ENCODE data around the gene SVBP. TPM values are rescaled to one million over a fixed set of nuclear protein-coding genes. Genes with fewer than 3 reads are reported as not detected.
A peak's percentile ranks its signal among the peaks of the same experiment; 100 is the strongest.
"Not testable (repeated sequence)": the region's sequence is repeated elsewhere in the genome, so short reads cannot be mapped to it uniquely, and the experiment has no call there.

The SVBP gene, protein sequence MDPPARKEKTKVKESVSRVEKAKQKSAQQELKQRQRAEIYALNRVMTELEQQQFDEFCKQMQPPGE
- polyA plus RNA-seq (ENCODE audit: low read depth in 6 of 6), result 10 to 100 TPM; 51.0 to 73.2 (median 65.8) TPM

DNA sequence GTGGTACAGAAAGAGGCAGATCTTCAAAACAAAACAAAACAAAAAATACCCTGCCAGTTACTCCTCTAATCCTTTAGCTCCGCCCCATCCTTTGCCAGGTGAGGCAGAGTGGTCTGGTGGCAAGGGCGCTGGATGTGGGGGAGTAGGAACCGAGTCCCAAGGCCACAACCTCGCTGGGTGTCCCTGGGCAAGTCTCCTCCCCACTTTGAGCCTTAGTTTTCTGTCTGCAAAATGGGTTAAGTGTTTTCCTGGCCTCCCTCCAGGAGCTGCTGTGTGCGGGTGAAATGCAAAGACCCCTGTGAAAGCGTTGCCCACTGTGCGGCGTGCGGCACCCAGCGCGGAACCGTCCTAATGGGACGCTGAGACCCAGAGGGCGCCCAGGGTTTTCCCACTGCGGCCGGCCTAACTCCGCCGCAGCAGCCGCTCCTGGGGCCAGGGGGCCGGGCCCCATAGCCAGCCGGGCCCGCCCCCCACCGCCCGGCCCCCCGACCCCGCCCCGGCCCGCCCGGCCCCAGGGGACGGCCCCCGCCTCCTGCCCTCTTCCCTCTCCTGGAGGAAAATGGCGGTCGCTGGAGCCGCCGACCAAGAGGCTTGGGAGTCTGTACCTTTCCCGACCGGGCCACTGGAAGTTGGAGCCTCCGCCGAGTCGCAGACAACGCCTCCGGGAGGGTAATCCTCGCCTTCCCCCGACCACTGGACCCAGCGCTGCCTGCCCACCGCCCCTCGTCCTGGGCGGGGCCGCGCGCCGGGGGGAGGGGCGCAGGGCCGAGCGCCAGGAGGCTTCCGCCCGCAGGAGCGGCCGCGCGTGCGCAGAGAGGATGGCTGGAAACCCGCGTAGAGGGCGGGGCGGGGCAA, at the start of gene SVBP, which contains the start of gene ERMAP:
Gene SVBP (minus strand): TSS at position 813 of the 855 bp plus-strand sequence. CDS start 853 bp downstream, outside the sequence.
Gene ERMAP (plus strand): TSS at position 538 of the 855 bp plus-strand sequence. CDS start 13,327 bp downstream, outside the sequence.
- peak; percentile 78 to 82 for ATAC-seq (ENCODE audit: low read depth in 2 of 2)
- H3K4me3 Mint-ChIP-seq, result peak within 1 kb of the TSS; percentile 73 to 93 (median 86)
- H3K36me3 Mint-ChIP-seq, result no peaks in the 10 kb centered on the region
- H3K9me3 Mint-ChIP-seq, result no peaks in the 10 kb centered on the region
- H3K27me3 Mint-ChIP-seq, result no peaks in the 10 kb centered on the region
- DNase-seq, result peak; percentile 94
- H3K27ac Mint-ChIP-seq, result peak within 1 kb of the TSS; percentile 47 to 94 (median 78)
- H3K4me1 Mint-ChIP-seq, result peaks cover 12 to 24% (median 20%) of the 10 kb centered on the region in 3 donors

DNA sequence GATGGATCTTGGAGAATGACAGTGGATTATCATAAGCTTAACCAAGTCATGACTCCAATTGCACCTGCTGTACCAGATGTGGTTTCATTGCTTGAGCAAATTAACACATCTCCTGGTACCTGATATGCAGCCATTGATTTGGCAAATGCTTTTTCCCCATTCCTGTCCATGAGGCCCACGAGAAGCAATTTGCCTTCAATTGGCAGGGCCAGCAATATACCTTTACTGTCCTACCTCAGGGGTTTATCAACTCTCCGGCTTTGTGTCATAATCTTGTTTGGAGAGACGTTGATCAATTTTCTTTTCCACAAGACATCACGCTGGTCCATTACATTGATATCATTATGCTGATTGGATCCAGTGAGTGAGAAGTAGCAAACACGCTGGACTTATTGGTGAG, 49.4 kb upstream of the SVBP start:
- H3K9me3 Mint-ChIP-seq, result peaks cover 0 to 6% (median 2%) of the 10 kb centered on the region in 7 donors
- no peaks in the 10 kb centered on the region for H3K4me1 Mint-ChIP-seq
- no peak for ATAC-seq (ENCODE audit: low read depth in 2 of 2)
- DNase-seq, result no peak
- no peak overlapping the region for H3K4me3 Mint-ChIP-seq
- H3K36me3 Mint-ChIP-seq, result no peaks in the 10 kb centered on the region
- H3K27me3 Mint-ChIP-seq, result peaks cover 17 to 20% (median 20%) of the 10 kb centered on the region in 3 donors
- H3K27ac Mint-ChIP-seq, result no peak overlapping the region

DNA sequence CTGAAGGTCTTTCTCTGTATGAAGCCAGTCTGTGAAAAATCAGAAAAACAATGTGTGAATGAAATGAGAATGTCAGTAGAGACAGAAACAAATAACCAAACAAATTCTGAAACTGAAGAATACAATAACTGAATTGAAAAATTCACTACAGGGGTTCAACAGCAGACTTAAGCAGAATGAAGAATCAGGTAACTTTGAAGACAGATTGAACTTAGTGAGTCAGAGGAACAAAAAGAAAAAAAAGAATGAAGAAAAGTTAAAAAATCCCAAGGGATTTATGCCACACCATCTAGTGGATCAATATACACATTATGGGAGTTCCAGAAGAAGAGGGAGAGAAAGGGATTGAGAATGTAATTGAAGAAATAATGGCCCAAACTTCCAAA, 43.8 kb upstream of the SVBP start:
- Mint-ChIP-seq H3K4me3 (peak overlapping the region in 2 of 8 donors; percentile 34 to 36), H3K27me3 (peaks cover 27 to 42% (median 28%) of the 10 kb centered on the region in 3 donors), H3K27ac (no peak overlapping the region), H3K36me3 (peaks cover 0 to 19% of the 10 kb centered on the region in 2 donors), H3K4me1 (peaks cover 0 to 8% (median 7%) of the 10 kb centered on the region in 3 donors), H3K9me3 (peaks cover 10 to 21% (median 11%) of the 10 kb centered on the region in 7 donors)
- DNase-seq (no peak), ATAC-seq (ENCODE audit: low read depth in 2 of 2) (no peak)

DNA sequence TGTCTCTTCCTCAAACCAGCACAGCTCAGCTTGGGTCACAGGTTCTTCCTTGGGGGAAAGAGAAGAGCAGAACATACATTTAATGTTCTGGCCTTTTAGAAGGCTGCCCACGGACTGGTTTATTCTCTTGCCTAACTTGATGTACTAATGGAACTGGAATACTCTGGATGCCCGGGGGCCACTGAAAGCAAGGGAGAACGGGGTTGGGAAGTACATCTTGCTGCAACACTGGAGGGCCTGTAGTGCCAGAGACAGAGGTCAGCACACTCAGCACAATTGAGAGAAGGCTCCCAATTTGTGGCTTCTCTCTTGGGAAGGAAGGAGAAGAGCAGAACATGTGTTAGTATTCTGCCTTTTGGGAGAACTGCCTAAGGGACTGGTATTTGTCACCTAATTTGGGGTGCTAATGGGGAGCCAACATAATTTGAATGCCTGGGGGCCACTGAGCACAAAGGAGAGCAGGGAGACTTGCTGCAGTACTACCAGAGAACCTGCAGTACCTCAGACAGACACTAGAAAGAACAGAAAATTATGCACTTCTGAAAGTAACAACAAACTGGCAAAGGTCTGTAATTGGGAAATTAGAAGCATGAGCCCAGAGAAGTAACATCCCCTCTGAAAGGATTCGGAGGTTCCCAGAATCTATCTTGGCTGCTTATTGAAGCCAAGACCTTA, 43.3 kb upstream of the SVBP start:
- peaks cover 10 to 21% (median 11%) of the 10 kb centered on the region in 7 donors for H3K9me3 Mint-ChIP-seq
- H3K27me3 Mint-ChIP-seq, result peaks cover 24 to 42% (median 27%) of the 10 kb centered on the region in 3 donors
- ATAC-seq (ENCODE audit: low read depth in 2 of 2) (no peak), DNase-seq (no peak)
- H3K4me3 Mint-ChIP-seq, result peak overlapping the region in 1 of 8 donors; percentile 25
- peaks cover 0 to 19% of the 10 kb centered on the region in 2 donors for H3K36me3 Mint-ChIP-seq
- peaks cover 0 to 8% (median 7%) of the 10 kb centered on the region in 3 donors for H3K4me1 Mint-ChIP-seq
- no peak overlapping the region for H3K27ac Mint-ChIP-seq

DNA sequence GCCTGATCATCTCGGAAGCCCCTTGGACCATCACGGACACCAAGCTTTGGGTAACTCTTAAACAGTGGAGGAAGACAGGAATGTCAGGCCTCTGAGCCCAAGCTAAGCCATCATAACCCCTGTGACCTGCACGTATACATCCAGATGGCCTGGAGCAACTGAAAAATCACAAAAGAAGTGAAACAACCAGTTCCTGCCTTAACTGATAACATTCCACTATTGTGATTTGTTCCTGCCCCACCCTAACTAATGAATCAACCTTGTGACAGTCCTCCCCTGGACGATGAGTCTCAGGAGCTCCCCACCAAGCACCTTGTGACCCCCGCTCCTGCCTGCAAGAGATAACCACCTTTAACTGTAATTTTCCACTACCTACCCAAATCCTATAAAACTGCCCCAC, 42.2 kb upstream of the SVBP start:
- Mint-ChIP-seq H3K27me3 (peaks cover 21 to 42% (median 27%) of the 10 kb centered on the region in 3 donors), H3K36me3 (peaks cover 0 to 19% of the 10 kb centered on the region in 2 donors), H3K9me3 (peaks cover 10 to 21% (median 11%) of the 10 kb centered on the region in 7 donors), H3K4me1 (peaks cover 0 to 14% (median 7%) of the 10 kb centered on the region in 3 donors)
- not testable (repeated sequence) for H3K27ac Mint-ChIP-seq; H3K4me3 Mint-ChIP-seq; ATAC-seq (ENCODE audit: low read depth in 2 of 2); DNase-seq

DNA sequence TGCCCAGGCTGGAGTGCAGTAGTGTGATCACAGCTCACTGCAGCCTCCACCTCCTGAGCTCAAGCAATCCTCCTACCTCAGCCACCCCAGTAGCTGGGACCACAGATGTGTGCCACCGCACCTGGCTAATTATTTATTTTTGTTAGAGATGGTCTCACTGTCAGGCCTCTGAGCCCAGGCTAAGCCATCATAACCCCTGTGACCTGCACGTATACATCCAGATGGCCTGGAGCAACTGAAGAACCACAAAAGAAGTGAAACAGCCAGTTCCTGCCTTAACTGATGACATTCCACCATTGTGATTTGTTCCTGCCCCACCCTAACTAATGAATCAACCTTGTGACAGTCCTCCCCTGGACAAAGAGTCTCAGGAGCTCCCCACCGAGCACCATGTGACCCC, 39.4 kb upstream of the SVBP start:
- H3K4me3 Mint-ChIP-seq; DNase-seq; ATAC-seq (ENCODE audit: low read depth in 2 of 2): not testable (repeated sequence)
- Mint-ChIP-seq H3K27me3 (peaks cover 19 to 22% (median 21%) of the 10 kb centered on the region in 3 donors), H3K27ac (peak overlapping the region in 1 of 6 donors; percentile 3), H3K36me3 (peaks cover 0 to 19% of the 10 kb centered on the region in 2 donors), H3K9me3 (peaks cover 9 to 15% (median 11%) of the 10 kb centered on the region in 7 donors), H3K4me1 (peaks cover 17 to 28% (median 18%) of the 10 kb centered on the region in 3 donors)

DNA sequence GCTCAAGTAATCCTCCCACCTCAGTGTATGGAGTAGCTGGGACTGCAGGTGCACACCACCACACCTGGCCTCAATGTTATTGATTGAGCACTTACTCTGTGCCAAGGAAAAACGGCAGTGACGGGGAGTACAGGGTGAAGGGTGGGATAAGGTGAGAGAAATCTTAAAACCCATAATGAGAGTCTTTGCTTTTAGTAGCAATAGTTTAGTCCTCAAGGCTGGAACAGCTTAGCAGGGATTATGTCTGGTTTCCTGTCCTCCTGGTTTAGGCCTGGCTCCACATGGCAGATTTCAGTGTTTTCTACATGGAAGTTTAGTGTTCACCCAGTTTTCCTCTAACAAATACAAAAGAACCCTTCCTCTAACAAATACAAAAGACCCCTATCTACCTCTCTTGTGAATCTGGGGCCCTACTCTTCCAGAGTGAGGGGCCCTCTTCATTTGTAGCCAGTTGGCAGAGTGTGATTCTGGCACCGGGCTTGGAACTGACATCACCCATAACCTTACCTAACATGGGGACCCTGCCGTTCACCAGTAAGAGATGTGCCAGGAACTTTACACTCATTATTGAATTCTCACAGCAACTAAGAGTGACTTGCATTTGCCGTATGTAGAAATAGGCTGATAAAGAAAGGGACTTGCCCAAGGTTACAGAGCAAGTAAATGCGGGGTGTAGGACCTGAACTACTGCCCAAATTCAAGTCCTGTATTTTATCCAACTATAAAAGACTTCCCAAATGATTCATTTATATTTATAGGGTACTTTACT, 36.1 kb upstream of the SVBP start:
- H3K4me1 Mint-ChIP-seq, result peaks cover 26 to 39% (median 35%) of the 10 kb centered on the region in 3 donors
- H3K36me3 Mint-ChIP-seq, result peaks cover 6 to 8% of the 10 kb centered on the region in 2 donors
- H3K9me3 Mint-ChIP-seq, result peaks cover 0 to 4% (median 0%) of the 10 kb centered on the region in 7 donors
- H3K27ac Mint-ChIP-seq, result peak overlapping the region in 5 of 6 donors; percentile 55 to 91 (median 71)
- H3K4me3 Mint-ChIP-seq, result no peak overlapping the region
- DNase-seq, result no peak
- ATAC-seq (ENCODE audit: low read depth in 2 of 2), result no peak
- no peaks in the 10 kb centered on the region for H3K27me3 Mint-ChIP-seq

DNA sequence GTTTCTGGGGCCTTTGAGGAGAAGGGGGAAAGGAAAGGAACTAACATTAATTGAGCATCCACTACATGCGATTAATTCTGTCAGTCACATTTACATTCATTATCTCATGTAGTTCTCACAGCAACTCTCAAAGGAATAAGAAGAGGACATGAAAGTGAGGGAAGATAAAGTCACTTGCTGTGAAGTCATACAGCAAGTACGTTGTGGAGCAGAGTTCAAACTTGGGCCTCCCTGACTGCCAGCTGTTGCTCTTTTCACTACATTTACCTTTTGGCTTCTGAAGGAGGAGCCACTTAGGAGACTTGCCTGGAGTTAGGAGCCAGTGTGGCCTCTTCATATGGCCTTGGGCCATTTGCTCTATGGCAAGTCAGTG, 35.4 kb upstream of the SVBP start:
- H3K27ac Mint-ChIP-seq, result peak overlapping the region; percentile 71 to 91 (median 82)
- H3K36me3 Mint-ChIP-seq, result peaks cover 6 to 8% of the 10 kb centered on the region in 2 donors
- peak overlapping the region in 5 of 8 donors; percentile 2 to 68 (median 13) for H3K4me3 Mint-ChIP-seq
- DNase-seq, result no peak
- ATAC-seq (ENCODE audit: low read depth in 2 of 2), result peak; percentile 61 to 62
- peaks cover 30 to 46% (median 42%) of the 10 kb centered on the region in 3 donors for H3K4me1 Mint-ChIP-seq
- peaks cover 0 to 4% (median 0%) of the 10 kb centered on the region in 7 donors for H3K9me3 Mint-ChIP-seq
- H3K27me3 Mint-ChIP-seq, result no peaks in the 10 kb centered on the region

DNA sequence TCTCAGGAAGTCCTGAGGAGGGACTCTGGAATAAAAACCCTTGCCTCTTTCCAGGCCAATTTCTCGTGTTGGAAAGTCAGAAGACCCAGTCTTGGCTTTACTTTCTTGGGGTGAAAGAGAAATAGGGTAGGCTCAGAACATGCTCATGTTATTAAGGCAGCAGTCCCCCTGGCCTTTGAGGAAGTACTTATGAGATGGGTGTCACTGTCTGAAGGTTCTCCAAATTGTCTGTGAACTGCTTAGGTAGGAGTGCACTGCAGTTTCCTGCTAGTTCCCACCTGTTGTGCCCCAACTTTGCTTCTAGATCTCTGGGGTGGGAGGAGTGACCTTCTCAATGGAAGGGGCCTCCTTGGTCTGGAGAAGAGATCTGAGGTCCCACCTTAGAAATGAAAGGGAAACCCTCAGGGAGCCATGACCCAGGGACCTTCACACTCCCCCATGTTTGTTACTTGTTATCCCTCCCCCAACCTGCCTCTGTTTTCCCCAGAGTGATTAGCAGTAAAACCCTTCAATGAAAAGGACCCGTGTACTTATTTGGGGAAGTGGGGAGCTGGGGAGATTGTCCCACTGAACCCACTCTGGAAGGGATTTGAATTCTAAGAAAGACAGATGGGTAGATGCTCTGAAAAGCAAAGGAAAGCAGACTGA, 34.9 kb upstream of the SVBP start:
- Mint-ChIP-seq H3K27ac (peak overlapping the region; percentile 71 to 91 (median 82)), H3K9me3 (peaks cover 0 to 4% (median 0%) of the 10 kb centered on the region in 7 donors), H3K4me1 (peaks cover 32 to 48% (median 47%) of the 10 kb centered on the region in 3 donors)

DNA sequence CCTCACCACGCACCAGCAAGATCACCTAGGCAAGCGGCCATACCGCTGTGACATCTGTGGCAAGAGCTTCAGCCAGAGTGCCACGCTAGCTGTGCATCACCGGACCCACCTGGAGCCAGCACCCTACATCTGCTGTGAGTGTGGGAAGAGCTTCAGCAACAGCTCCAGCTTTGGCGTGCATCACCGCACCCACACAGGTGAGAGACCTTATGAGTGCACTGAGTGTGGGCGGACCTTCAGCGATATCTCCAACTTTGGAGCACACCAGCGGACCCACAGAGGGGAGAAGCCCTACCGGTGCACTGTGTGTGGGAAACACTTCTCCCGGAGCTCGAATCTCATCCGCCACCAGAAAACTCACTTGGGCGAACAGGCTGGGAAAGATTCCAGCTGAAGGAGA, 34.2 kb upstream of the SVBP start:
- ATAC-seq (ENCODE audit: low read depth in 2 of 2), result peak; percentile 15 to 29
- no peak for DNase-seq
- peaks cover 0 to 4% (median 0%) of the 10 kb centered on the region in 7 donors for H3K9me3 Mint-ChIP-seq
- H3K4me3 Mint-ChIP-seq, result no peak overlapping the region
- H3K27me3 Mint-ChIP-seq, result no peaks in the 10 kb centered on the region
- H3K36me3 Mint-ChIP-seq, result peaks cover 6 to 8% of the 10 kb centered on the region in 2 donors
- peaks cover 34 to 51% (median 47%) of the 10 kb centered on the region in 3 donors for H3K4me1 Mint-ChIP-seq
- H3K27ac Mint-ChIP-seq, result peak overlapping the region in 1 of 6 donors; percentile 91

More for the DNA sequence above, 34.9 kb upstream of the SVBP start:
- no peaks in the 10 kb centered on the region for H3K27me3 Mint-ChIP-seq
- H3K36me3 Mint-ChIP-seq, result peaks cover 6 to 8% of the 10 kb centered on the region in 2 donors
- H3K4me3 Mint-ChIP-seq, result peak overlapping the region in 4 of 8 donors; percentile 2 to 48 (median 9)
- ATAC-seq (ENCODE audit: low read depth in 2 of 2) (peak; percentile 77 to 78), DNase-seq (no peak)

DNA sequence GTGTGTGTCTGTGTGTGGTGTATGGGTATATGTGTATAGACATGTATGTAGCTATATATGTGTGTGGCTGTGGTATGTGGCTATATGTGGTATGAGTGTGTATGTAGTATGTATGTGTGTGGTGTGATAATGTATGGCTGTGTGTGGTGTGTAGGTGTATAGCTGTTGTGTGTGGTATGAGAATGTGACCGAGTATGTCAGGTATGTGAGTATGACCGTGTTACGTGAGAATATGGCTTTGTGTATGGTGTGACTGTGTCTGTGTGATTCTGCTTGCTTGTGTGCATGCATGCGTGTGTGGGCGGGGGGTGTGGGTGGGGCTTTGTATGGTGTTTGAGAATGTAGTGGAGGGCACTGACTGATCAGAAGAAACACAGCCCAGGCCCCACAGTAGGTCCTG, 32.7 kb upstream of the SVBP start:
- ATAC-seq (ENCODE audit: low read depth in 2 of 2) (no peak), DNase-seq (no peak)
- Mint-ChIP-seq H3K36me3 (peaks cover 6 to 8% of the 10 kb centered on the region in 2 donors), H3K4me1 (peaks cover 34 to 58% (median 44%) of the 10 kb centered on the region in 3 donors), H3K9me3 (peaks cover 0 to 4% (median 0%) of the 10 kb centered on the region in 7 donors), H3K4me3 (peak overlapping the region in 1 of 8 donors; percentile 10), H3K27me3 (no peaks in the 10 kb centered on the region), H3K27ac (peak overlapping the region in 2 of 6 donors; percentile 2 to 3)
